Measurements from ENCODE around the gene PRAME.

PRAME gene

DNA sequence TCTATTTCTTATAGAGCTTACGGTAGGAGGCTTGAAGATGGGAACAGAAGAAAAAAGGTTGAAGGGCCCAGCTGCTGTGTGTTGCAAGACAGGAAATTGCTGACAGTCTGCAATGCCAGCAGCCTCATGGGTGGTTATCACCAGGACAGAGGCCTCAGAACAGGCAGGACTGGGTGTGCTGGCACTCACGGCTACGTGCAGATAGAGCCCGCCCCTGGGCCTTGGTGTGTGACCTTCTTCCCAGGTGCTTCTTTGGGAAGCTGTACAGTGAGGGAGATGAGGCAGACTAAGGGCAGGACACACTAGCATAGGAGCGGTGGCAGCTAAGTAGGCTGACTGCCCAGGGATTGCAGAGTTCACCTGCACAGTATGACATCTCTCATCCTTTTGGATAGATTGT is 12.6 kb downstream of the PRAME start:
- H3K4me3 ChIP-seq (ENCODE audit: low read depth, low read length), result no peak overlapping the region
- peaks cover 21% of the 10 kb centered on the region for H3K27me3 ChIP-seq (replicated peaks)
- DNase-seq, result no peak

DNA sequence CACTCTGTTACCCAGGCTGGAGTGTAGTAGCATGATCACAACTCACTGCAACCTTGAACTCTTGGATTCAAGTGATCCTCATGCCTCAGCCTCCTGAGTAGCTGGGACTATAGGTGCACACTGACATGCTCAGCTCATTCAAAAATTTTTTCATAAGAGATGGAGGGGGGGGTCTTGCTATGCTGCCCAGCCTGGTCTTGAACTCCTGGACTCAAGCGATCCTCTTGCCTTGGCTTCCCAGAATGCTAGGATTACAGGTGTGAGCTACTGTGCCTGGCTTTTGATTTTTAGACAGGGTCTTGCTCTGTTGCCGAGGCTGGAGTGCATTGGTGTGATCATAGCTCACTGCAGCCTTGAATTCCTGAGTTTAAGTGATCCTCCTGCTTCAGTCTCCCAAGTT is 14.0 kb downstream of the PRAME start:
- Histone ChIP-seq H3K27me3 (replicated peaks) (peaks cover 18% of the 10 kb centered on the region), H3K36me3 (replicated peaks) (no peaks in the 10 kb centered on the region), H3K27ac (no peak overlapping the region), H3K4me3 (ENCODE audit: low read depth, low read length) (no peak overlapping the region)
- in situ Hi-C loops (cut with HindIII; ENCODE audit: low pct_ligation_motif_present, low sequenced_read_pairs), result no loop called here
- no peak for DNase-seq
- TF ChIP-seq, protein P1, sequence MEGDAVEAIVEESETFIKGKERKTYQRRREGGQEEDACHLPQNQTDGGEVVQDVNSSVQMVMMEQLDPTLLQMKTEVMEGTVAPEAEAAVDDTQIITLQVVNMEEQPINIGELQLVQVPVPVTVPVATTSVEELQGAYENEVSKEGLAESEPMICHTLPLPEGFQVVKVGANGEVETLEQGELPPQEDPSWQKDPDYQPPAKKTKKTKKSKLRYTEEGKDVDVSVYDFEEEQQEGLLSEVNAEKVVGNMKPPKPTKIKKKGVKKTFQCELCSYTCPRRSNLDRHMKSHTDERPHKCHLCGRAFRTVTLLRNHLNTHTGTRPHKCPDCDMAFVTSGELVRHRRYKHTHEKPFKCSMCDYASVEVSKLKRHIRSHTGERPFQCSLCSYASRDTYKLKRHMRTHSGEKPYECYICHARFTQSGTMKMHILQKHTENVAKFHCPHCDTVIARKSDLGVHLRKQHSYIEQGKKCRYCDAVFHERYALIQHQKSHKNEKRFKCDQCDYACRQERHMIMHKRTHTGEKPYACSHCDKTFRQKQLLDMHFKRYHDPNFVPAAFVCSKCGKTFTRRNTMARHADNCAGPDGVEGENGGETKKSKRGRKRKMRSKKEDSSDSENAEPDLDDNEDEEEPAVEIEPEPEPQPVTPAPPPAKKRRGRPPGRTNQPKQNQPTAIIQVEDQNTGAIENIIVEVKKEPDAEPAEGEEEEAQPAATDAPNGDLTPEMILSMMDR (IDR thresholded peaks at IDR 0.05; ENCODE audit: low read depth, low read length, missing control alignments), result no peak

More for the DNA sequence above, 12.6 kb downstream of the PRAME start:
- H3K36me3 ChIP-seq (replicated peaks), result no peaks in the 10 kb centered on the region
- TF ChIP-seq, protein P1 (IDR thresholded peaks at IDR 0.05; ENCODE audit: low read depth, low read length, missing control alignments), result no peak
- no peak overlapping the region for H3K27ac ChIP-seq
- in situ Hi-C loops (cut with HindIII; ENCODE audit: low pct_ligation_motif_present, low sequenced_read_pairs), result no loop called here

GRCh38 chr22:22538226-22538989 is 20.7 kb downstream of the PRAME start:
- no peaks in the 10 kb centered on the region for H3K36me3 ChIP-seq (replicated peaks)
- in situ Hi-C loops (cut with HindIII; ENCODE audit: low pct_ligation_motif_present, low sequenced_read_pairs), result no loop called here
- TF ChIP-seq, protein P1 (IDR thresholded peaks at IDR 0.05; ENCODE audit: low read depth, low read length, missing control alignments), result no peak
- H3K27ac ChIP-seq, result no peak overlapping the region
- no peak for DNase-seq
- H3K4me3 ChIP-seq (ENCODE audit: low read depth, low read length), result no peak overlapping the region
- H3K27me3 ChIP-seq (replicated peaks), result peaks cover 2% of the 10 kb centered on the region

GRCh38 chr22:22536916-22537315 is 22.1 kb downstream of the PRAME start:
- Histone ChIP-seq H3K27me3 (replicated peaks) (peaks cover 2% of the 10 kb centered on the region), H3K4me3 (ENCODE audit: low read depth, low read length) (no peak overlapping the region), H3K36me3 (replicated peaks) (no peaks in the 10 kb centered on the region), H3K27ac (no peak overlapping the region)
- TF ChIP-seq, protein P1 (IDR thresholded peaks at IDR 0.05; ENCODE audit: low read depth, low read length, missing control alignments), result no peak
- DNase-seq, result no peak
- in situ Hi-C loops (cut with HindIII; ENCODE audit: low pct_ligation_motif_present, low sequenced_read_pairs), result no loop called here

- H3K27ac ChIP-seq, result no peak overlapping the region
- TF ChIP-seq, protein P1 (IDR thresholded peaks at IDR 0.05; ENCODE audit: low read depth, low read length, missing control alignments), result no peak
- in situ Hi-C loops (cut with HindIII; ENCODE audit: low pct_ligation_motif_present, low sequenced_read_pairs), result no loop called here
- no peak overlapping the region for H3K4me3 ChIP-seq (ENCODE audit: low read depth, low read length)
- no peak for DNase-seq
- H3K36me3 ChIP-seq (replicated peaks), result no peaks in the 10 kb centered on the region
- peaks cover 2% of the 10 kb centered on the region for H3K27me3 ChIP-seq (replicated peaks)
Measured at GRCh38 chr22:22536515-22536914, 22.6 kb downstream of the PRAME start.

DNA sequence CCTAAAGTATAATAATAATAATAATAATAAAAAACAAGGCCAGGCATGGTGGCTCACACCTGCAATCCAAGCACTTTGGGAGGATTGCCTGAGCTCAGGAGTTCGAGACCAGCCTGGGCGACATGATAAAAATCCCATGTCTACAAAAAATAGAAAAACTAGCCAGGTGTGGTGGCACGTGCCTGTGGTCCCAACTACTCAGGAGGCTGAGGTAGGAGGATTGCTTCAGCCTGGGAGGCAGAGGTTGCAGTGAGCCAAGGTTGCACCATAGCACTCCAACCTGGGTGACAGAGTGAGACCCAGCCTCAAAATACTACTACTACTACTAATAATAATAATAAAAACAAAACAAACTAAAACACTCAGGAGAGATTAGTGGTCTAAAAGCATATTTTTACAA is 23.4 kb downstream of the PRAME start:
- TF ChIP-seq, protein P1 (IDR thresholded peaks at IDR 0.05; ENCODE audit: low read depth, low read length, missing control alignments), result no peak
- peaks cover 2% of the 10 kb centered on the region for H3K27me3 ChIP-seq (replicated peaks)
- no peak overlapping the region for H3K27ac ChIP-seq
- H3K4me3 ChIP-seq (ENCODE audit: low read depth, low read length), result no peak overlapping the region
- in situ Hi-C loops (cut with HindIII; ENCODE audit: low pct_ligation_motif_present, low sequenced_read_pairs), result no loop called here
- H3K36me3 ChIP-seq (replicated peaks), result no peaks in the 10 kb centered on the region
- DNase-seq, result no peak

Data from brain microvascular endothelial cell (primary cell).